SK-N-SH (cell line): ENCODE data around the gene USP13. TPM values are rescaled to one million over a fixed set of nuclear protein-coding genes. Genes with fewer than 3 reads are reported as not detected.

Experiments used
- CTCF ChIA-PET: fragments of 300-600, 350-600 bp; formaldehyde crosslinking; extraction: SDS; loops from one replicate; lab custom pipeline; 2021; lab: Yijun Ruan, JAX
- POLR2A ChIA-PET: fragments of 350-600 bp; sonication (Branson Sonifier 250); formaldehyde crosslinking; extraction: SDS; loops from one replicate; lab custom pipeline; 2020; ENCODE audit warnings: antibody characterized with exemption, inconsistent platforms; lab: Yijun Ruan, JAX
- DNase-seq: peaks from one replicate; pipeline ENCODE4 v3.0.0; 2012
- H2AFZ ChIP-seq: fragments of 200-600 bp; sonication (generic); 2 replicates; pipeline ENCODE4 v1.8.1; 2016; ENCODE audit warnings: antibody characterized with exemption, mild to moderate bottlenecking, low read depth
- H3F3A ChIP-seq: fragments of 200-600 bp; sonication (generic); replicated peaks from 2 replicates; pipeline ENCODE3; 2016; ENCODE audit warnings: antibody characterized with exemption, mild to moderate bottlenecking; ENCODE audit not compliant: insufficient read depth
- H3K27ac ChIP-seq, 2 experiments: fragments of 200-500 bp in 1 of 2; fragments of 200-600 bp in 1 of 2; sonication (Bioruptor generic) in 1 of 2; sonication (generic), shearing (Covaris generic) in 1 of 2; 2 replicates each; pipeline versions ENCODE4 v1.5.1 to v1.6.1; 2014 to 2016; ENCODE audit warnings: low read depth in 2 of 2, inconsistent platforms in 1 of 2, low read length in 1 of 2, mild to moderate bottlenecking in 1 of 2, mixed read lengths in 1 of 2
- H3K27me3 ChIP-seq: fragments of 200-600 bp; sonication (generic), shearing (Covaris generic); 2 replicates; pipeline ENCODE4 v1.6.1; 2016; ENCODE audit warnings: mixed run types; ENCODE audit not compliant: insufficient read depth
- H3K36me3 ChIP-seq, 2 experiments: fragments of 200-500 bp in 1 of 2; fragments of 200-600 bp in 1 of 2; sonication (Bioruptor generic) in 1 of 2; sonication (generic) in 1 of 2; replicated peaks in 1 of 2; 2 replicates each; pipeline versions ENCODE3 to v1.5.1; 2014 to 2016; ENCODE audit warnings: low read length in 1 of 2, mild to moderate bottlenecking in 1 of 2; ENCODE audit not compliant: insufficient read depth in 2 of 2, control insufficient read depth in 1 of 2
- H3K4me1 ChIP-seq, 2 experiments: fragments of 200-500 bp in 1 of 2; fragments of 200-600 bp in 1 of 2; sonication (Bioruptor generic) in 1 of 2; sonication (generic), shearing (Covaris generic) in 1 of 2; 2 replicates each; pipeline versions ENCODE4 v1.5.1 to v1.6.1; 2014 to 2016; ENCODE audit warnings: low read depth in 1 of 2, low read length in 1 of 2, mixed run types in 1 of 2; ENCODE audit not compliant: insufficient read depth in 2 of 2, control insufficient read depth in 1 of 2
- H3K4me2 ChIP-seq: fragments of 200-600 bp; sonication (generic), shearing (Covaris generic); 2 replicates; pipeline ENCODE4 v1.6.1; 2017; ENCODE audit warnings: mixed run types
- H3K4me3 ChIP-seq, 2 experiments: fragments of 200-500 bp in 1 of 2; fragments of 200-600 bp in 1 of 2; sonication (Bioruptor generic) in 1 of 2; sonication (generic), shearing (Covaris generic) in 1 of 2; 2 replicates each; pipeline versions ENCODE4 v1.5.1 to v1.8.1; 2014 to 2016; ENCODE audit warnings: low read depth in 2 of 2, inconsistent platforms in 1 of 2, low read length in 1 of 2, mild to moderate bottlenecking in 1 of 2, mixed read lengths in 1 of 2, moderate library complexity in 1 of 2
- H3K79me2 ChIP-seq: fragments of 200-600 bp; sonication (generic); 2 replicates; pipeline ENCODE4 v1.8.1; 2017; ENCODE audit warnings: mild to moderate bottlenecking; ENCODE audit not compliant: insufficient read depth
- H3K9ac ChIP-seq: fragments of 200-600 bp; sonication (generic); 2 replicates; pipeline ENCODE4 v1.6.1; 2017; ENCODE audit warnings: mixed run types
- H3K9me2 ChIP-seq: fragments of 200-600 bp; sonication (generic); 2 replicates; pipeline ENCODE4 v1.6.1; 2017; ENCODE audit warnings: mixed run types
- H3K9me3 ChIP-seq: fragments of 200-600 bp; sonication (generic); 2 replicates; pipeline ENCODE4 v1.6.1; 2017; ENCODE audit warnings: mixed run types, mild to moderate bottlenecking, moderate library complexity
- H4K20me1 ChIP-seq: fragments of 200-600 bp; sonication (generic); 2 replicates; pipeline ENCODE4 v1.6.1; 2017; ENCODE audit warnings: mild to moderate bottlenecking, mixed run types; ENCODE audit not compliant: insufficient read depth
- ELF1 ChIP-seq: IDR thresholded peaks from 2 replicates; pipeline ENCODE4 v1.4.0; 2012
- EZH2phosphoT487 ChIP-seq: fragments of 200-600 bp; sonication (generic); IDR thresholded peaks from 2 replicates; pipeline ENCODE4 v1.6.1; 2017; ENCODE audit warnings: low read depth, mixed run types, mild to moderate bottlenecking, antibody characterized with exemption, moderate library complexity, borderline replicate concordance
- FOXJ3 ChIP-seq: sonication (generic); formaldehyde crosslinking; IDR thresholded peaks from 2 replicates; pipeline ENCODE4 v1.5.1; 2020; ENCODE audit warnings: mild to moderate bottlenecking, missing genetic modification reagents
- GATA2 ChIP-seq: sonication (generic); formaldehyde crosslinking; IDR thresholded peaks from 2 replicates; pipeline ENCODE4 v1.5.0; 2020; ENCODE audit warnings: mild to moderate bottlenecking, missing genetic modification reagents
- JUND ChIP-seq: IDR thresholded peaks from 2 replicates; pipeline ENCODE4 v1.4.0; 2012
- MXI1 ChIP-seq: IDR thresholded peaks from 2 replicates; pipeline ENCODE4 v1.6.1; 2012; ENCODE audit warnings: mild to moderate bottlenecking, low read depth, low read length, improper control_type of control experiment
- RAD21 ChIP-seq: IDR thresholded peaks from 2 replicates; pipeline ENCODE4 v1.6.1; 2012; ENCODE audit warnings: mild to moderate bottlenecking, low read length
- RFX5 ChIP-seq: IDR thresholded peaks from 2 replicates; pipeline ENCODE4 v1.6.1; 2012; ENCODE audit warnings: mild to moderate bottlenecking, improper control_type of control experiment, low read length
- SIN3A ChIP-seq: IDR thresholded peaks from 2 replicates; pipeline ENCODE4 v1.6.1; 2012; ENCODE audit warnings: low read depth, mild to moderate bottlenecking, low read length, moderate library complexity, borderline replicate concordance
- TCF12 ChIP-seq: IDR thresholded peaks from 2 replicates; pipeline ENCODE4 v1.4.0; 2012
- YY1 ChIP-seq: IDR thresholded peaks from 2 replicates; pipeline ENCODE4 v1.4.0; 2012; ENCODE audit warnings: low read depth, mild to moderate bottlenecking
- ZBTB33 ChIP-seq: IDR thresholded peaks from 2 replicates; pipeline ENCODE4 v1.4.0; 2012; ENCODE audit warnings: low read depth, borderline replicate concordance
- WGBS: methylation state at CpG from one replicate; pipeline ENCODE4 v1.1.6; 2017; ENCODE audit warnings: low lambda C conversion rate; 5-methylcytosine and 5-hydroxymethylcytosine counted together
- polyA plus RNA-seq, 3 experiments: library from polyadenylated mRNA; depleted of rRNA; stranded (reverse); fragments of >200 nt; gene quantifications; 2 replicates each; pipeline ENCODE4 v1.2.3, GENCODE V29; 2012
- TF ChIP-seq, protein P1 (sequence below): IDR thresholded peaks from 2 replicates; pipeline ENCODE4 v1.6.1; 2012; ENCODE audit warnings: mild to moderate bottlenecking, low read depth, low read length, moderate library complexity
- TF ChIP-seq, protein P2 (sequence below): IDR thresholded peaks from 2 replicates; pipeline ENCODE4 v1.4.0; 2012; ENCODE audit warnings: low read depth
- TF ChIP-seq, protein P3 (sequence below): IDR thresholded peaks from 2 replicates; pipeline ENCODE4; 2012

The USP13 gene
- polyA plus RNA-seq, 1 of the 3 experiments (the other 2 are of a cell fraction) = 8.2 TPM

DNA sequence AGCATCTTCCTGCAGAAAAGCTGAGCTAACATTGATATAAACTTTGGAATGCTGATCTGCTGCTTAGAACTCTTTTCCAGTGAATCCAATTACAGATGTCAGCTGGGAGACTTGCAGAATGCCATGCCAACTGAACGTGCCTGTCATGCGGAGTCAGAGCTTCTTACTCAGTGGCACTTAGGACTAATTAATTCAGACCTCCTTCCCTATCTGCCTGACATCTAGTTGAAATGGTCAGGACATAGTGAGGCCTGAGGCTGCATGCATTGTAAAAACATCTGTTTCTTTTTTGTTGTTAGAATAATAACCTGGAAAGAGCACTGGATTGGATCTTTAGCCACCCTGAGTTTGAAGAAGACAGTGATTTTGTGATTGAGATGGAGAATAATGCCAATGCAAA is 112.6 kb downstream of the USP13 start (continued):
- TF ChIP-seq, protein P1, sequence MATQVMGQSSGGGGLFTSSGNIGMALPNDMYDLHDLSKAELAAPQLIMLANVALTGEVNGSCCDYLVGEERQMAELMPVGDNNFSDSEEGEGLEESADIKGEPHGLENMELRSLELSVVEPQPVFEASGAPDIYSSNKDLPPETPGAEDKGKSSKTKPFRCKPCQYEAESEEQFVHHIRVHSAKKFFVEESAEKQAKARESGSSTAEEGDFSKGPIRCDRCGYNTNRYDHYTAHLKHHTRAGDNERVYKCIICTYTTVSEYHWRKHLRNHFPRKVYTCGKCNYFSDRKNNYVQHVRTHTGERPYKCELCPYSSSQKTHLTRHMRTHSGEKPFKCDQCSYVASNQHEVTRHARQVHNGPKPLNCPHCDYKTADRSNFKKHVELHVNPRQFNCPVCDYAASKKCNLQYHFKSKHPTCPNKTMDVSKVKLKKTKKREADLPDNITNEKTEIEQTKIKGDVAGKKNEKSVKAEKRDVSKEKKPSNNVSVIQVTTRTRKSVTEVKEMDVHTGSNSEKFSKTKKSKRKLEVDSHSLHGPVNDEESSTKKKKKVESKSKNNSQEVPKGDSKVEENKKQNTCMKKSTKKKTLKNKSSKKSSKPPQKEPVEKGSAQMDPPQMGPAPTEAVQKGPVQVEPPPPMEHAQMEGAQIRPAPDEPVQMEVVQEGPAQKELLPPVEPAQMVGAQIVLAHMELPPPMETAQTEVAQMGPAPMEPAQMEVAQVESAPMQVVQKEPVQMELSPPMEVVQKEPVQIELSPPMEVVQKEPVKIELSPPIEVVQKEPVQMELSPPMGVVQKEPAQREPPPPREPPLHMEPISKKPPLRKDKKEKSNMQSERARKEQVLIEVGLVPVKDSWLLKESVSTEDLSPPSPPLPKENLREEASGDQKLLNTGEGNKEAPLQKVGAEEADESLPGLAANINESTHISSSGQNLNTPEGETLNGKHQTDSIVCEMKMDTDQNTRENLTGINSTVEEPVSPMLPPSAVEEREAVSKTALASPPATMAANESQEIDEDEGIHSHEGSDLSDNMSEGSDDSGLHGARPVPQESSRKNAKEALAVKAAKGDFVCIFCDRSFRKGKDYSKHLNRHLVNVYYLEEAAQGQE = no peak
- peak; percentile 86 for TF ChIP-seq FOXJ3

GRCh38 chr3:179766416-179767133 is 113.7 kb downstream of the USP13 start:
- H3K27ac ChIP-seq = no peak overlapping the region
- H3K27me3 ChIP-seq = no peaks in the 10 kb centered on the region
- H3K9ac ChIP-seq = no peak overlapping the region
- no peak for TF ChIP-seq GATA2 (CRISPR knock-in tag)
- 94% methylated on average over 4 of the region's 4 CpGs for WGBS
- H3K79me2 ChIP-seq = no peaks in the 10 kb centered on the region
- H3K9me3 ChIP-seq = no peaks in the 10 kb centered on the region
- H3K9me2 ChIP-seq = no peaks in the 10 kb centered on the region
- ChIA-PET POLR2A (no interaction called here), CTCF (interaction anchor here (0.7 to 3.6 kb wide), 9 partner anchors 17 to 829 kb away, joined by 3 to 25 read pairs (median 4); partner anchors contain the start of gene USP13)
- H4K20me1 ChIP-seq = no peaks in the 10 kb centered on the region
- H2AFZ ChIP-seq = no peak overlapping the region
- H3K4me2 ChIP-seq = no peak overlapping the region
- H3K4me3 ChIP-seq = no peak overlapping the region
- H3F3A ChIP-seq = peaks cover 16% of the 10 kb centered on the region
- peaks cover 5 to 43% of the 10 kb centered on the region in 2 experiments for H3K36me3 ChIP-seq
- peaks cover 20 to 46% of the 10 kb centered on the region in 2 experiments for H3K4me1 ChIP-seq
- no peak for DNase-seq

- Histone ChIP-seq H3K4me3 (peak overlapping the region in 1 of 2 experiments; percentile 47; a peak in 1 of 4 replicates), H3K9me2 (no peaks in the 10 kb centered on the region), H3K4me2 (peak overlapping the region; percentile 60; the same call in 1 of the 2 replicates), H4K20me1 (no peaks in the 10 kb centered on the region), H3K9ac (no peak overlapping the region), H3K27me3 (no peaks in the 10 kb centered on the region), H3K36me3 (peaks cover 8 to 35% of the 10 kb centered on the region in 2 experiments), H2AFZ (no peak overlapping the region), H3F3A (peaks cover 16% of the 10 kb centered on the region), H3K27ac (peak overlapping the region in 1 of 2 experiments; percentile 29; a peak in 2 of 4 replicates), H3K79me2 (no peaks in the 10 kb centered on the region), H3K9me3 (no peaks in the 10 kb centered on the region), H3K4me1 (peaks cover 20 to 46% of the 10 kb centered on the region in 2 experiments)
- 3% methylated on average over 3 of the region's 3 CpGs for WGBS
- peak; percentile 79 for DNase-seq
- CTCF ChIA-PET = interaction anchor here (0.5 to 3.6 kb wide), 28 partner anchors 14 to 1014 kb away, joined by 3 to 25 read pairs (median 4); partner anchors contain the start of genes PEX5L and TTC14
- POLR2A ChIA-PET = interaction anchor here (1.1 kb wide), 1 partner anchor 115 kb away, joined by 3 read pairs; no protein-coding TSS in a partner anchor
- TF ChIP-seq ZBTB33 = no peak
- TF ChIP-seq, protein P2, sequence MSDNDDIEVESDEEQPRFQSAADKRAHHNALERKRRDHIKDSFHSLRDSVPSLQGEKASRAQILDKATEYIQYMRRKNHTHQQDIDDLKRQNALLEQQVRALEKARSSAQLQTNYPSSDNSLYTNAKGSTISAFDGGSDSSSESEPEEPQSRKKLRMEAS = no peak
- TF ChIP-seq SIN3A = 0 out of 2 replicates have a peak, but pooled peaks have one; percentile 37
- no peak for TF ChIP-seq MXI1
- no peak for TF ChIP-seq EZH2phosphoT487
- peak; percentile 76 for TF ChIP-seq TCF12
- no peak; the same call in 1 of the 2 replicates for TF ChIP-seq YY1
- no peak for TF ChIP-seq ELF1
- TF ChIP-seq GATA2 (CRISPR knock-in tag) = peak; percentile 78
- TF ChIP-seq, protein P3, sequence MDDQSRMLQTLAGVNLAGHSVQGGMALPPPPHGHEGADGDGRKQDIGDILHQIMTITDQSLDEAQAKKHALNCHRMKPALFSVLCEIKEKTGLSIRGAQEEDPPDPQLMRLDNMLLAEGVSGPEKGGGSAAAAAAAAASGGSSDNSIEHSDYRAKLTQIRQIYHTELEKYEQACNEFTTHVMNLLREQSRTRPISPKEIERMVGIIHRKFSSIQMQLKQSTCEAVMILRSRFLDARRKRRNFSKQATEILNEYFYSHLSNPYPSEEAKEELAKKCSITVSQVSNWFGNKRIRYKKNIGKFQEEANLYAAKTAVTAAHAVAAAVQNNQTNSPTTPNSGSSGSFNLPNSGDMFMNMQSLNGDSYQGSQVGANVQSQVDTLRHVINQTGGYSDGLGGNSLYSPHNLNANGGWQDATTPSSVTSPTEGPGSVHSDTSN = peak; percentile 82
- peak; percentile 77 for TF ChIP-seq RAD21
- peak; percentile 52 for TF ChIP-seq JUND
- TF ChIP-seq RFX5 = no peak
Measured at GRCh38 chr3:179768080-179768479, 115.2 kb downstream of the USP13 start.
